Tibial nerve (tissue), 4 donors: Measurements from ENCODE around the gene CUEDC1. TPM values are rescaled to one million over a fixed set of nuclear protein-coding genes. Genes with fewer than 3 reads are reported as not detected.

Experiments used
- DNase-seq, 2 donors: peaks; one replicate each; pipeline ENCODE4 v3.0.0-alpha.2; 2019; ENCODE audit warnings: low spot score in 2 of 2
- H3K27ac ChIP-seq, 4 donors: fragments of 200-600 bp; sonication (generic) in 3 of 4; one replicate each; pipeline ENCODE4 v1.5.1; 2017 to 2019; ENCODE audit warnings: mild to moderate bottlenecking in 1 of 4
- H3K27me3 ChIP-seq, 2 donors: fragments of 200-600 bp; sonication (generic) in 1 of 2; one replicate each; pipeline versions ENCODE4 v1.5.1 to v1.6.0; 2017 to 2019
- H3K36me3 ChIP-seq, 3 donors: fragments of 200-600 bp; sonication (generic); one replicate each; pipeline ENCODE4 v1.5.1; 2018 to 2019
- H3K4me1 ChIP-seq, 4 donors: fragments of 200-600 bp; sonication (generic) in 3 of 4; one replicate each; pipeline ENCODE4 v1.5.1; 2017 to 2019
- H3K4me3 ChIP-seq, 4 donors: fragments of 200-600 bp; sonication (generic) in 3 of 4; one replicate each; pipeline ENCODE4 v1.5.1; 2017 to 2019; ENCODE audit warnings: mild to moderate bottlenecking in 1 of 4, moderate library complexity in 1 of 4
- H3K9me3 ChIP-seq, 4 donors: fragments of 200-600 bp; sonication (generic) in 3 of 4; one replicate each; pipeline ENCODE4 v1.5.1; 2017 to 2019
- EP300 ChIP-seq, 2 donors: sonication (generic); formaldehyde crosslinking; IDR thresholded peaks; one replicate each; pipeline ENCODE4 v1.6.1; 2017; ENCODE audit warnings: antibody characterized with exemption in 2 of 2, mild to moderate bottlenecking in 1 of 2
- POLR2A ChIP-seq, 2 donors: fragments of 450-650 bp; IDR thresholded peaks; one replicate each; pipeline ENCODE4 v1.6.1; 2017; ENCODE audit warnings: antibody characterized with exemption in 2 of 2, mild to moderate bottlenecking in 2 of 2, moderate library complexity in 2 of 2
- WGBS, 2 donors: methylation state at CpG; one replicate each; pipeline ENCODE4 v1.1.5; 2018; 5-methylcytosine and 5-hydroxymethylcytosine counted together
- total RNA-seq, 4 donors: library from RNA; depleted of rRNA; stranded (reverse); fragments of >200 nt; gene quantifications; one replicate each; pipeline ENCODE4 v1.1.0, GENCODE V29; 2016
- TF ChIP-seq, protein P1 (sequence below), 5 experiments: fragments of 200-600 bp in 3 of 5; fragments of 450-650 bp in 2 of 5; sonication (generic) in 3 of 5; IDR thresholded peaks; one replicate each; pipeline ENCODE4 v1.5.1; 2016 to 2019; ENCODE audit warnings: antibody characterized with exemption in 5 of 5, mild to moderate bottlenecking in 3 of 5, moderate library complexity in 2 of 5

The CUEDC1 gene
- total RNA-seq, 4 donors from 2014 or later, result 32.1 to 55.5 (median 38.8) TPM

DNA sequence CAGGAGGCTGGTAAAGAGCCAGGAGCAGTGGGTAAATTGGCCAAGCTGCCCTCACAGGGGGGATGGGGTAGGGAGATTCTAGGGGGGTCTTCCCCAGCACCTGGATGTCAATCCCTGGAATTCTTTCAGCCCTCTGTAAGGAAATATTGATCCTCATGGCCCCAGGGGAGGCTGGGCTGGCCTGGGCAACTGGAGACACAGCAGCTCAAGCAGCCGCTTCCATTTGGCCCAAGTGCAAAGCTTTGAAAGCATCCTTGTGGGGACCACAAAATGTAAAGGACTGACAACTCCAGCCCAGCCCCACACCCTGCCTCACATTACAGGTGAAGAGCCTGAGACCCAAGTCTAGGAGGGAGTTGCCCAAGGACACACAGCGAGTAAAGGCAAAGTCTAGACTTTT lies 66.0 kb downstream of the CUEDC1 start:
- 93 to 100% methylated on average over 2 of the region's 2 CpGs for WGBS, 2 donors
- peaks cover 0 to 62% (median 38%) of the 10 kb centered on the region in 4 donors for H3K4me1 ChIP-seq
- no peak overlapping the region for H3K4me3 ChIP-seq
- H3K27ac ChIP-seq, result peak overlapping the region in 2 of 4 donors; percentile 83 to 96
- H3K27me3 ChIP-seq, result no peaks in the 10 kb centered on the region
- DNase-seq, result no peak
- TF ChIP-seq EP300 (IDR thresholded peaks at IDR 0.05), result no peak
- TF ChIP-seq, protein P1, sequence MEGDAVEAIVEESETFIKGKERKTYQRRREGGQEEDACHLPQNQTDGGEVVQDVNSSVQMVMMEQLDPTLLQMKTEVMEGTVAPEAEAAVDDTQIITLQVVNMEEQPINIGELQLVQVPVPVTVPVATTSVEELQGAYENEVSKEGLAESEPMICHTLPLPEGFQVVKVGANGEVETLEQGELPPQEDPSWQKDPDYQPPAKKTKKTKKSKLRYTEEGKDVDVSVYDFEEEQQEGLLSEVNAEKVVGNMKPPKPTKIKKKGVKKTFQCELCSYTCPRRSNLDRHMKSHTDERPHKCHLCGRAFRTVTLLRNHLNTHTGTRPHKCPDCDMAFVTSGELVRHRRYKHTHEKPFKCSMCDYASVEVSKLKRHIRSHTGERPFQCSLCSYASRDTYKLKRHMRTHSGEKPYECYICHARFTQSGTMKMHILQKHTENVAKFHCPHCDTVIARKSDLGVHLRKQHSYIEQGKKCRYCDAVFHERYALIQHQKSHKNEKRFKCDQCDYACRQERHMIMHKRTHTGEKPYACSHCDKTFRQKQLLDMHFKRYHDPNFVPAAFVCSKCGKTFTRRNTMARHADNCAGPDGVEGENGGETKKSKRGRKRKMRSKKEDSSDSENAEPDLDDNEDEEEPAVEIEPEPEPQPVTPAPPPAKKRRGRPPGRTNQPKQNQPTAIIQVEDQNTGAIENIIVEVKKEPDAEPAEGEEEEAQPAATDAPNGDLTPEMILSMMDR (IDR thresholded peaks at IDR 0.05), result no peak
- no peak for TF ChIP-seq POLR2A (IDR thresholded peaks at IDR 0.05)
- H3K36me3 ChIP-seq, result peaks cover 0 to 20% (median 0%) of the 10 kb centered on the region in 3 donors
- H3K9me3 ChIP-seq, result no peaks in the 10 kb centered on the region

DNA sequence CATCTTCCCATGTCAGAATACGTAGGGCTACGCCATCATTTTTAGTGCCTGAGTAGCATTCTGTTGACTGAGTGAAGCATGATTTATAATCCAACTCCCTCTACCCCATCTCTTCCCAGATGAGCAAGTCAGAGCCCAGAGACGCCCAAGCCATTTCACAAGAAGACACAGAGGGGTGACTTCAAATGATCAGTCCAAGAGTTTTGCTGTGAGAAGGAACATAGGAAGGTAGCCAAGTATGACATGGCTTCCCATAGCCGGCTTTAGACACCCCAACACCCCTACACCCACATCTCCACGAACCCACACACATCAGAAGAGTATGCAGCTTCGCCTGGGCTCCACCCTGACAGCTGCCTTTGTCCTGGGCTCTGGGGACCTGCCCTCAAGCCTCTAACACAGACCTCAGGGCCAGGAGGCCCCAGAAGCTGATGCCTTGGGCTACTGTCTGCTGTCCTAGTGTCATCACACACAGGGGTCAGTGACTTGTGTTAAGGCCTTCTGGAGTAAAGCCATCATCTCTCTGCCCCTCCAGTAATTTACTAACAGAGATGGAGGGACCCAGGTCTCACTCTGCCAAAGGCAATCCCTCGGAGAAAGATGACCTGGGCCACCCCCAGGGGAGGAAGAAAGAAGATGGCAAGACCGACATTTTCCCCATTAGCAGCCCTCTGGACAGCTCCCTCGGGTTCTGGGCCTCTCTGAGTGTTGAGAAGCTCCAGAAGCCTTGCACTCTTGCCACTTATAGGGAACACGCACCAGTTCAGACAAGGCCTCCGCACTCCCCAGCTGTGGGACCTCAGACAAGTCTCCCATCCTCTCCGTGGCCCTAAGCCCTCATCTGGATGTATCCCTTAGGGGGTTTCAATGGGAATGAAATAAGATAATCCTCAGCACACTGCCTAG lies 66.6 kb downstream of the CUEDC1 start:
- 74 to 77% methylated on average over 12 of the region's 12 CpGs for WGBS, 2 donors
- Histone ChIP-seq H3K4me1 (peaks cover 0 to 55% (median 32%) of the 10 kb centered on the region in 4 donors), H3K27me3 (no peaks in the 10 kb centered on the region), H3K27ac (peak overlapping the region in 2 of 4 donors; percentile 83 to 96), H3K4me3 (no peak overlapping the region), H3K36me3 (peaks cover 0 to 25% (median 0%) of the 10 kb centered on the region in 3 donors), H3K9me3 (no peaks in the 10 kb centered on the region)
- TF ChIP-seq, protein P1 (IDR thresholded peaks at IDR 0.05), result no peak
- no peak for TF ChIP-seq EP300 (IDR thresholded peaks at IDR 0.05)
- TF ChIP-seq POLR2A (IDR thresholded peaks at IDR 0.05), result no peak
- no peak for DNase-seq

DNA sequence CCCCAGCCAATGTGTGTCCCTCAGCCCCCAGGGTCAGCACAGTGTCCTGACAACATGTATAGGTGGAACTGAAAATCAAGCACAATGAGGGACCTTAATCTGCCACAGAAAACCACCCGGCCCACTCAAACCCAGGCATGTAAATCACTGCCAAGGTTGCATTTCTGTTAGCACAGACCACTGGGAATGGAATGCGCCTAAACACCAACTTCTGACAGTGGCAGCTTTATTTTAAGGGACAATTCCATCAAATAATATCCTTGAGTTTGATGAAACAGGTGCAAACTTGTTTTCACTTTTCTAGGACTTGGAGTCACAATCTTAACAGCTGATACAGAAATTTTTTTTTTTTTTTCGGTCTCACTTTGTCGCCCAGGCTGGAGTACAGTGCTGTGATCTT lies 68.1 kb downstream of the CUEDC1 start:
- H3K36me3 ChIP-seq, result peaks cover 0 to 31% (median 0%) of the 10 kb centered on the region in 3 donors
- H3K27me3 ChIP-seq, result no peaks in the 10 kb centered on the region
- TF ChIP-seq POLR2A (IDR thresholded peaks at IDR 0.05) (no peak), EP300 (IDR thresholded peaks at IDR 0.05) (no peak)
- TF ChIP-seq, protein P1 (IDR thresholded peaks at IDR 0.05), result no peak
- no peak overlapping the region for H3K27ac ChIP-seq
- 85 to 94% methylated on average over 4 of the region's 4 CpGs for WGBS, 2 donors
- H3K9me3 ChIP-seq, result no peaks in the 10 kb centered on the region
- DNase-seq, result no peak
- H3K4me1 ChIP-seq, result peaks cover 0 to 52% (median 24%) of the 10 kb centered on the region in 4 donors
- no peak overlapping the region for H3K4me3 ChIP-seq

DNA sequence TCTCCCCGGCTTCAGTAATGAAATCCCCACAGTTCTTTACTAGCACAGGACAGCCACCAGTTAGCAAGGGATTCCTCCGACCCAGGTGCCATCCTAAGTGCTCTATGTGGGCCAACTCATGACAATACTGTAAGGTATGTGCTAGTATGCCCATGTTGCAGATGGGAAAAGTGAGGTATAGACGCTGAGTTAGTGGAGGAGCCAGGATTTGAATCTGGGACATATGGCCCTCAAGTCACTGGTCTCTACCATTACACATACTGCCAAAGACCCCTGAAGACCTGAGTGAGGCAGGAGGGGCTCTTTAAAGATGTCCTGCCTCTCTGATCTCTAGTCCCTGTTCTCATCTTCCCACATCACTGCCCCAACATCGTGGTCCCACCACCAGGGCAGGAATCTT lies 69.2 kb downstream of the CUEDC1 start:
- peaks cover 0 to 36% (median 0%) of the 10 kb centered on the region in 3 donors for H3K36me3 ChIP-seq
- no peaks in the 10 kb centered on the region for H3K27me3 ChIP-seq
- 88% methylated on average over 4 of the region's 4 CpGs for WGBS, 2 donors
- no peak overlapping the region for H3K27ac ChIP-seq
- H3K9me3 ChIP-seq, result no peaks in the 10 kb centered on the region
- no peak for TF ChIP-seq POLR2A (IDR thresholded peaks at IDR 0.05)
- H3K4me3 ChIP-seq, result no peak overlapping the region
- DNase-seq, result no peak
- H3K4me1 ChIP-seq, result peaks cover 0 to 52% (median 30%) of the 10 kb centered on the region in 4 donors

- TF ChIP-seq, protein P1 (IDR thresholded peaks at IDR 0.05), result no peak
- TF ChIP-seq POLR2A (IDR thresholded peaks at IDR 0.05) (no peak), EP300 (IDR thresholded peaks at IDR 0.05) (no peak)
- Histone ChIP-seq H3K4me1 (peaks cover 0 to 52% (median 27%) of the 10 kb centered on the region in 4 donors), H3K36me3 (peaks cover 0 to 36% (median 0%) of the 10 kb centered on the region in 3 donors), H3K4me3 (no peak overlapping the region), H3K27me3 (no peaks in the 10 kb centered on the region), H3K27ac (no peak overlapping the region), H3K9me3 (no peaks in the 10 kb centered on the region)
- DNase-seq, result no peak
- 87 to 89% methylated on average over 44 to 58 of the region's 67 CpGs for WGBS, 2 donors
Observed at GRCh38 chr17:57885148-57885915, 69.9 kb downstream of the CUEDC1 start.
